Measurements from ENCODE around the gene USP24. TPM values are rescaled to one million over a fixed set of nuclear protein-coding genes. Genes with fewer than 3 reads are reported as not detected.
A peak's percentile ranks its signal among the peaks of the same experiment; 100 is the strongest.

Gene USP24
- total RNA-seq, 1 donor from 2014 or later, result 30.8 TPM

- peaks cover 2% of the 10 kb centered on the region for H3K36me3 Mint-ChIP-seq (ENCODE audit: low read depth, unreplicated experiment)
Observed at GRCh38 chr1:55041613-55042012, 173.6 kb downstream of the USP24 start.

GRCh38 chr1:55040933-55041494, 174.2 kb downstream of the USP24 start:
- H3K9me3 Mint-ChIP-seq (ENCODE audit: unreplicated experiment), result no peaks in the 10 kb centered on the region
- no peak overlapping the region for H3K4me3 ChIP-seq (ENCODE audit: insufficient read depth, low read depth, low read length)
- H3K36me3 Mint-ChIP-seq (ENCODE audit: low read depth, unreplicated experiment), result peaks cover 2% of the 10 kb centered on the region
- H3K4me1 Mint-ChIP-seq (ENCODE audit: low read depth, unreplicated experiment), result peaks cover 2% of the 10 kb centered on the region
- no peak overlapping the region for H2AFZ ChIP-seq (ENCODE audit: low read depth, low read length)
- TF ChIP-seq CTCF (IDR thresholded peaks at IDR 0.05; ENCODE audit: insufficient read depth, low read depth, low read length), result no peak
- H3K4me1 ChIP-seq (ENCODE audit: insufficient read depth, low read length), result peaks cover 10% of the 10 kb centered on the region
- no peaks in the 10 kb centered on the region for H4K20me1 ChIP-seq (ENCODE audit: insufficient read depth, low read length)
- no peak overlapping the region for H3K4me3 Mint-ChIP-seq (ENCODE audit: unreplicated experiment)
- no peak overlapping the region for H3K27ac Mint-ChIP-seq (ENCODE audit: unreplicated experiment)
- no peak overlapping the region for H3K9ac ChIP-seq (ENCODE audit: low read length)
- H3K27me3 ChIP-seq (ENCODE audit: insufficient read depth, low read length), result peaks cover 67% of the 10 kb centered on the region
- no peaks in the 10 kb centered on the region for H3K9me3 ChIP-seq (ENCODE audit: insufficient read depth, low read depth, low read length)
- H3K79me2 ChIP-seq (ENCODE audit: insufficient read depth, low read length), result no peaks in the 10 kb centered on the region
- peak overlapping the region; percentile 15 for H3K4me2 ChIP-seq (ENCODE audit: low read length)
- no peak overlapping the region for H3K27ac ChIP-seq (ENCODE audit: low read depth, low read length)
- peaks cover 74% of the 10 kb centered on the region for H3K27me3 Mint-ChIP-seq (ENCODE audit: low read depth, unreplicated experiment)
- no peak for FAIRE-seq
- no peak for DNase-seq (ENCODE audit: low read depth)
- H3K36me3 ChIP-seq (ENCODE audit: insufficient read depth, low read length), result no peaks in the 10 kb centered on the region

More at GRCh38 chr1:55041613-55042012, 173.6 kb downstream of the USP24 start:
- H3K4me3 Mint-ChIP-seq (ENCODE audit: unreplicated experiment), result no peak overlapping the region
- DNase-seq (ENCODE audit: low read depth) (no peak), FAIRE-seq (no peak)
- TF ChIP-seq CTCF (IDR thresholded peaks at IDR 0.05; ENCODE audit: insufficient read depth, low read depth, low read length) (no peak), EZH2 (IDR thresholded peaks at IDR 0.05; ENCODE audit: insufficient read depth, low read length) (no peak)
- no peaks in the 10 kb centered on the region for H3K79me2 ChIP-seq (ENCODE audit: insufficient read depth, low read length)
- peaks cover 61% of the 10 kb centered on the region for H3K27me3 ChIP-seq (ENCODE audit: insufficient read depth, low read length)
- no peak overlapping the region for H3K27ac Mint-ChIP-seq (ENCODE audit: unreplicated experiment)
- no peak overlapping the region for H3K4me3 ChIP-seq (ENCODE audit: insufficient read depth, low read depth, low read length)
- no peak overlapping the region for H3K9ac ChIP-seq (ENCODE audit: low read length)
- H2AFZ ChIP-seq (ENCODE audit: low read depth, low read length), result no peak overlapping the region
- no peak overlapping the region for H3K4me2 ChIP-seq (ENCODE audit: low read length)
- peaks cover 2% of the 10 kb centered on the region for H3K4me1 Mint-ChIP-seq (ENCODE audit: low read depth, unreplicated experiment)
- H3K9me3 ChIP-seq (ENCODE audit: insufficient read depth, low read depth, low read length), result no peaks in the 10 kb centered on the region
- H3K27me3 Mint-ChIP-seq (ENCODE audit: low read depth, unreplicated experiment), result peaks cover 71% of the 10 kb centered on the region
- peaks cover 10% of the 10 kb centered on the region for H3K4me1 ChIP-seq (ENCODE audit: insufficient read depth, low read length)
- no peak overlapping the region for H3K27ac ChIP-seq (ENCODE audit: low read depth, low read length)
- no peaks in the 10 kb centered on the region for H3K9me3 Mint-ChIP-seq (ENCODE audit: unreplicated experiment)
- H4K20me1 ChIP-seq (ENCODE audit: insufficient read depth, low read length), result no peaks in the 10 kb centered on the region
- no peaks in the 10 kb centered on the region for H3K36me3 ChIP-seq (ENCODE audit: insufficient read depth, low read length)

DNA sequence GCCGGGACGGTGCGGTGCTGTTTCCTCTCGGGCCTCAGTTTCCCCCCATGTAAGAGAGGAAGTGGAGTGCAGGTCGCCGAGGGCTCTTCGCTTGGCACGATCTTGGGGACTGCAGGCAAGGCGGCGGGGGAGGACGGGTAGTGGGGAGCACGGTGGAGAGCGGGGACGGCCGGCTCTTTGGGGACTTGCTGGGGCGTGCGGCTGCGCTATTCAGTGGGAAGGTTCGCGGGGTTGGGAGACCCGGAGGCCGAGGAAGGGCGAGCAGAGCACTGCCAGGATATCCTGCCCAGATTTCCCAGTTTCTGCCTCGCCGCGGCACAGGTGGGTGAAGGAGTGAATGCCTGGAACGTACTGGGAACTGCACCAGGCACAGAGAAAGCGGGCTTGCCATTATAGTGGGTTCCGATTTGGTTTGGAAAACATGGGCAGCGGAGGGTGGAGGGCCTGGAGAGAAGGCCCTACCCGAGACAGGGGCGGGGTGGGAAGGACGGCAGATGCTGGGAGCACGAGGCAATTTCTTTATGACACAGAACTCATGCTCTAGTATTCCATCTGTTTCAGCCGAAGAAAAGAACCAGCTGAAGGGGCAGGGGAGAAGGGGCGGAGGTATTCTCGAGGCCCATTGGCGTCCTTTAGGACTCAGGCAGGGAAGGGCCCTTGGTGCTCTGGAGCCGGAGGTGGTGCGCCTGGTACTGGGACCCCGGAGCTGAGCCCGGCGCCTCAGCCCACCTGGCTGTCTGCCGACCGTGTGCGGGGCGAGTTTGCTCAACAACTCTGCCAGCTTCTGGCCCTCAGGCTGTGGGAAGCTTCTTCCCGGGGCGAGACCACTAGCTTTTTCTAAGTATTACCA, 174.9 kb downstream of the USP24 start:
- Mint-ChIP-seq H3K4me3 (ENCODE audit: unreplicated experiment) (peak overlapping the region; percentile 48), H3K4me1 (ENCODE audit: low read depth, unreplicated experiment) (peaks cover 2% of the 10 kb centered on the region), H3K36me3 (ENCODE audit: low read depth, unreplicated experiment) (peaks cover 2% of the 10 kb centered on the region), H3K27ac (ENCODE audit: unreplicated experiment) (no peak overlapping the region), H3K27me3 (ENCODE audit: low read depth, unreplicated experiment) (peaks cover 70% of the 10 kb centered on the region), H3K9me3 (ENCODE audit: unreplicated experiment) (no peaks in the 10 kb centered on the region)
- Histone ChIP-seq H3K27ac (ENCODE audit: low read depth, low read length) (no peak overlapping the region), H3K36me3 (ENCODE audit: insufficient read depth, low read length) (no peaks in the 10 kb centered on the region), H3K4me2 (ENCODE audit: low read length) (peak overlapping the region; percentile 81), H4K20me1 (ENCODE audit: insufficient read depth, low read length) (no peaks in the 10 kb centered on the region), H3K9me3 (ENCODE audit: insufficient read depth, low read depth, low read length) (no peaks in the 10 kb centered on the region), H3K79me2 (ENCODE audit: insufficient read depth, low read length) (no peaks in the 10 kb centered on the region), H3K9ac (ENCODE audit: low read length) (no peak overlapping the region), H3K4me1 (ENCODE audit: insufficient read depth, low read length) (peaks cover 10% of the 10 kb centered on the region), H3K27me3 (ENCODE audit: insufficient read depth, low read length) (peaks cover 73% of the 10 kb centered on the region), H3K4me3 (ENCODE audit: insufficient read depth, low read depth, low read length) (peak overlapping the region; percentile 33), H2AFZ (ENCODE audit: low read depth, low read length) (peak overlapping the region; percentile 73)
- no peak for DNase-seq (ENCODE audit: low read depth)
- TF ChIP-seq CTCF (IDR thresholded peaks at IDR 0.05; ENCODE audit: insufficient read depth, low read depth, low read length) (no peak), EZH2 (IDR thresholded peaks at IDR 0.05; ENCODE audit: insufficient read depth, low read length) (peak; percentile 59)
- no peak for FAIRE-seq

All from astrocyte (in vitro differentiated cells and primary cell).